Fibroblast of villous mesenchyme (primary cell): ENCODE measurements around the gene PET100. TPM values are rescaled to one million over a fixed set of nuclear protein-coding genes. Genes with fewer than 3 reads are reported as not detected.

Experiments used
- DNase-seq: peaks from one replicate; pipeline ENCODE4 v3.0.0-alpha.2; 2010; ENCODE audit warnings: low read depth
- H3K4me3 ChIP-seq: 2 replicates; pipeline ENCODE4 v1.5.1; 2011; ENCODE audit warnings: low read depth, mild to moderate bottlenecking, low read length
- total RNA-seq: library from RNA; depleted of rRNA; stranded (reverse); fragments of >200 nt; gene quantifications from 2 replicates; pipeline ENCODE4 v1.2.3, GENCODE V29; 2012
- TF ChIP-seq, protein P1 (sequence below): IDR thresholded peaks from 2 replicates; pipeline ENCODE4 v1.5.1; 2012; ENCODE audit warnings: low read depth, mild to moderate bottlenecking, low read length; ENCODE audit not compliant: insufficient read depth

Gene PET100, protein sequence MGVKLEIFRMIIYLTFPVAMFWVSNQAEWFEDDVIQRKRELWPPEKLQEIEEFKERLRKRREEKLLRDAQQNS
- 10.4 and 11.9 TPM in 2 replicates for total RNA-seq

DNA sequence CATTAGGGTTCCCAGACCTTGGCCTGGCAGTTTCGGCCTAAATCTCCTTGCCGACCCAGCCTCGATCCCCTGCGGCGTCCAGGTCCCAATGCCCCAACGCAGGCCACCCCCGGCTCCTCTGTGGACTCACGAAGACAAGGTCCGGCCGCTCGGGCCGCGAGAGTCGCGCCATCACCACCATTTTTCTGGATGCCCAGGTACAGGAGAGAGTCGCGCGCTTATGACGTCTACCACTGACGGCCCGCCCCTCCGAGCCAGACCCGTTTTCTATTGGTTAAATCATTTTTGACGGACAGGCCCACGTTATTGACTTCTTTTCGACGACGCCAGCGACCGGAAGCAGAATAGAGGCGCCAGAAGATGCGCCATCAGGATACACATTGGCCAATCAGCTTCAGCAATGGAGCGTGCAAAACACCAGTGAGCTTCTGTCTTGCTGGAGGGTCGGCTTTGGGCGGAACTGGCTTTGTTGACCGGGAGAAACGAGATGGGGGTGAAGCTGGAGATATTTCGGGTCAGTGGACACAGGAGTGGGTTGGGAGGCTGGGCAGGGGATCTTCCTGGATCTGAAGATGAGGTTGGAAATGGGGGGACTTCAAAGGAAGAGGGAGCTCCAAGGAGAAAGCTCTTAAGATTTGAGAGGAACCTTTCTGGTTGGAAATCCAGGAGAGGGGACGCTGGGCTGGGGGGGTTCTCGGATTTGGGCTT, at the start of gene PET100, which contains the start of gene XAB2:
Gene PET100 (plus strand): TSS at position 447 of the 708 bp plus-strand sequence. CDS start 41 bp downstream, at position 488.
Gene XAB2 (minus strand): TSS at position 199 of the 708 bp plus-strand sequence. CDS start 18 bp downstream, at position 181.
- DNase-seq = peak; percentile 99
- TF ChIP-seq, protein P1, sequence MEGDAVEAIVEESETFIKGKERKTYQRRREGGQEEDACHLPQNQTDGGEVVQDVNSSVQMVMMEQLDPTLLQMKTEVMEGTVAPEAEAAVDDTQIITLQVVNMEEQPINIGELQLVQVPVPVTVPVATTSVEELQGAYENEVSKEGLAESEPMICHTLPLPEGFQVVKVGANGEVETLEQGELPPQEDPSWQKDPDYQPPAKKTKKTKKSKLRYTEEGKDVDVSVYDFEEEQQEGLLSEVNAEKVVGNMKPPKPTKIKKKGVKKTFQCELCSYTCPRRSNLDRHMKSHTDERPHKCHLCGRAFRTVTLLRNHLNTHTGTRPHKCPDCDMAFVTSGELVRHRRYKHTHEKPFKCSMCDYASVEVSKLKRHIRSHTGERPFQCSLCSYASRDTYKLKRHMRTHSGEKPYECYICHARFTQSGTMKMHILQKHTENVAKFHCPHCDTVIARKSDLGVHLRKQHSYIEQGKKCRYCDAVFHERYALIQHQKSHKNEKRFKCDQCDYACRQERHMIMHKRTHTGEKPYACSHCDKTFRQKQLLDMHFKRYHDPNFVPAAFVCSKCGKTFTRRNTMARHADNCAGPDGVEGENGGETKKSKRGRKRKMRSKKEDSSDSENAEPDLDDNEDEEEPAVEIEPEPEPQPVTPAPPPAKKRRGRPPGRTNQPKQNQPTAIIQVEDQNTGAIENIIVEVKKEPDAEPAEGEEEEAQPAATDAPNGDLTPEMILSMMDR = no peak
- peak within 1 kb of the TSS; percentile 100 for H3K4me3 ChIP-seq

DNA sequence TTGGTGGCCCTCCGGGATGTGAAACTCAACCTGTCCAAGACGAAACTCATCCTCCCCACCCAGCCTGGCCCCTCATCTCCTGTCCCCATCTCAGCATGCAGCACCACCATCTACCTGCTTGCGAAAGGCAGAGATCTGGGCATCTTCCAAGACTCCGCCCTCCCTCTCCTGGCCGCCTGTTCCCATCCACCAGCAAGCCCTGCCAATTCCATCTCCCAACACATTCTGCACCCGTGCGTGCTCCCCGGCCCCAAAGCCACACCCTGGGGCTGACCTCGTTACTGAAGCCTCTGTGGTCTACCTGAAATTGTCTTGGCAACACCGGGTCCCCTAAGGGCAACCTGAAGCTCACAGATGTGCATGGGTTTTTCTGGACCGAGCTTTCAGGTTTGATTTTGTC, 47.1 kb upstream of the PET100 start:
- H3K4me3 ChIP-seq = no peak overlapping the region
- TF ChIP-seq, protein P1 = no peak
- DNase-seq = no peak

DNA sequence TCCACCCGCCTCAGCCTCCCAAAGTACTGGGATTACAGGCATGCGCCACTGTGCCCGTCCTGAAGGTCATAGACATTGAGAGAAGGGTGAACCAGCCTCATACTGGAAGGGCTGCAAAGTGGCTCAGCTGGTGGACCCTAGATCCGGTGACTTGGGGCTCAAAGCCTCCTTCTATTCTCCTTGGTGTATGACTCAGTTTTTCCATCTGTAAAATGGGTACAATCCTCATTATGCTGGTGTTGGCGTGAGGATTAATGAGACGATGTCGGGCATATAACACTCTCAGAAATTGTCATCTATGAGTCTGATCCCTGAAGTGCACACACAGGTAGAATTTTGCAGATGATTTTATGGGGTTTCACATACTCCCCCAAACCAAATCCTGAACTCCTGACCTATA, 39.8 kb upstream of the PET100 start:
- H3K4me3 ChIP-seq = no peak overlapping the region
- no peak for DNase-seq
- TF ChIP-seq, protein P1 = no peak

DNA sequence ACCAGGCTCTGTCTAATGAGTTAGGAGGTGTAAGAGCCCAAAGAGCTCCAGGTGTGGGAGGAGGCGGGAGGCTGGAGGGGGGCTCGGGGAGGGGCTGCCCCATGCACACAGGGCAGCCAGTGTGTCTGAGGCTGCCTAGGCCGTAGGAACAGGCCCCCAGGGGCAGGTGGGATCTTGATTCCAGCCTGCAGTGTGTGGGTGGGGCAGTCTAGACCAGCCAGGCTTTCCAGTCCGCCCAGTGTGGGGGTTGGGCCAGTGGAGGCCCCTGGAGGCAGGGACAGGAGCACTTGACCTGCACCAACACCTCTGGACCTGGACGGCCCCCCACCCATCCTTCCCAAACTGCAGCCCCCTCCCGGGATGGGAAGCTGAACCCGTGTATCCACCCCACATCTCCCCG, 39.3 kb upstream of the PET100 start:
- no peak overlapping the region for H3K4me3 ChIP-seq
- DNase-seq = no peak
- TF ChIP-seq, protein P1 = no peak

DNA sequence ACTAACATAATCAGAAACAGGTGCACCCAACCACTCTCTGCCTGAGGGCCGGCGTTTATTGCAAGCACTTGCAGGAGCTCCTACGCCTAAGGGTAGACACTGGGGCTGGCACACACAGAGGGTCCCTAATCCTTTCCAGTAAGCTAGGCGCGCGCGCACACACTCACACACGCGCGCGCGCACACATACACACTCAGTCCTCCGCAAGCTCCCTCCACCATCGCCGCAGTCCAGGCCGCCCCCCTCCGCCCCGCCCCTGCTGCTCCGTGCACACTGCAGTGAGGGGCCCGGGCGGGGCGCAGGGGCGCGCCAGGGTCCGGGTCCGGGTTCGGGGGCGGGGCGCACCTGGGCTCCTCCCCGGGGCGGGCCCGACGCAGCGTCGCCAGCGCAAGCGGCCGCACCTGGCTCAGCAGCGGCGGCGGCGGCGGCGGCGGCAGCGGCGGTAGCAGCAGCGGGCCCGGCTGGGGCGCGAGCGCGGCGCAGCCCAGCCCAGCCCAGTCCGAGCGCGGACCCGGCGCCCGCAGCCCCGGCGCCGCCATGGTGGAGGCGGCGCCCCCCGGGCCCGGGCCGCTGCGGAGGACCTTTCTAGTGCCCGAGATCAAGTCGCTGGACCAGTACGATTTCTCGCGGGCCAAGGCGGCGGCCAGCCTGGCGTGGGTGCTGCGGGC, 34.0 kb upstream of the PET100 start, which contains the start of gene CAMSAP3:
Gene CAMSAP3 (plus strand): TSS at position 398 of the 668 bp plus-strand sequence. CDS start 140 bp downstream, at position 538.
- no peak within 1 kb of the TSS for H3K4me3 ChIP-seq
- DNase-seq = peak; percentile 5
- TF ChIP-seq, protein P1 = no peak

DNA sequence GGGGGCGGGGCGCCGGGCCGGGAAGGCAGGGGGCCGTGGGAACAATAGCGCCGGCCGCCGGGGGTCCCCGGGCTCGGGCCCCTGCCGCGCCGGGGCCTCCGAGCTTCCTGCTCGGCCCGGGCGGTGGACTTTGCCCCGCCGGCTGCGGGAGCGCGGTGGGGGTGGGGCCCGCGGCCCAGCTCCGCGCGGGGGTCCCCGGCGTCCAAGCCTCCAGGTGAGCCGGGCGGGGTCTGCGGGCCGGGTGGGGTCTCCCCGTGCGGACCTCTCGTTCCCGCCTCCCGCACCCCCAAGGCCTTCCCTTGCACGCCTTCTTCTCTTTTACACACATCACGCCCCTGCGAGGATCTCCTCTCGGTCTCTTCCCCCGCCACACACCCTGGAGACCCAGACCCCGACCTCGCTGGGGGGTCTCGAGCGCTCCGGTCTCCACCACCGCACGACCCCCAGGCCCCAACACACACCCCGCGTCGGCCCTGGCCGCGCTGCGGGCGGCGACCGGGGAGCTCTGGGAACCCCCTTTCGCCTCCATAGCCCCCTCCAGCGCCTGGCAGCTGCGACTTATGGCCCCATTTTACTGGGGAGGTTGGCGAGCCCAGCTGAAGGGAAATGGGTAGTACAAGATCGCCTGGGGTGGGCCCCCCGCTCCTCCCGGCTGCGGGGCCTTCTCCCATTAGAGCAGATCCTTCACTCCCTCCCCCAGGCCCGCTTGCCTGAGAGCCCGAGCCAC, 33.2 kb upstream of the PET100 start:
- no peak overlapping the region for H3K4me3 ChIP-seq
- TF ChIP-seq, protein P1 = no peak
- no peak for DNase-seq
